T-cell (primary cell): Measurements from ENCODE around the gene DLG4. TPM values are rescaled to one million over a fixed set of nuclear protein-coding genes. Genes with fewer than 3 reads are reported as not detected.

ENCODE experiments used
- ATAC-seq, 4 experiments: fragments of 200-7000 bp in 3 of 4; fragments of 150-1000 bp in 1 of 4; cut with Tn5 transposase; replicated peaks in 1 of 4; 1 replicate in 3 of 4; 2 replicates in 1 of 4; pipeline ENCODE4 v1.10.0; 2021; ENCODE audit warnings: moderate library complexity in 3 of 4, mild to moderate bottlenecking in 2 of 4, moderate number of reproducible peaks in 1 of 4
- CTCF ChIA-PET, 2 donors: fragments of 300-600 bp; sonication (Branson Sonifier 250); formaldehyde crosslinking; loops; one replicate each; lab custom pipeline; 2022; ENCODE audit warnings: antibody characterized with exemption in 2 of 2; lab: Charles Lee
- POLR2A ChIA-PET, 2 donors: fragments of 300-600 bp; sonication (Branson Sonifier 250); formaldehyde crosslinking; loops; one replicate each; lab custom pipeline; 2022; ENCODE audit warnings: antibody characterized with exemption in 2 of 2; lab: Charles Lee
- DNase-seq, 35 experiments: peaks; one replicate each; pipeline versions ENCODE4 v3.0.0 to v3.0.0-alpha.2; 2013 to 2023
- H3K27ac ChIP-seq: one replicate; pipeline ENCODE4 v1.5.1; 2013; ENCODE audit warnings: low read length
- H3K27me3 ChIP-seq, 2 experiments: replicated peaks in 1 of 2; 1 replicate in 1 of 2; 2 replicates in 1 of 2; pipeline versions ENCODE4 v1.6.1 to v1.7.0; 2013; ENCODE audit warnings: low read length in 1 of 2, mixed read lengths in 1 of 2; ENCODE audit not compliant: control insufficient read depth in 2 of 2, insufficient read depth in 2 of 2; ENCODE audit errors: extremely low read depth in 1 of 2
- H3K36me3 ChIP-seq, 2 donors: 1 replicate in 1 of 2; 2 replicates in 1 of 2; pipeline versions ENCODE4 v1.6.1 to v1.7.0; 2013; ENCODE audit warnings: low read length in 1 of 2; ENCODE audit not compliant: control insufficient read depth in 2 of 2, insufficient read depth in 1 of 2; ENCODE audit errors: extremely low read depth in 1 of 2
- H3K4me1 ChIP-seq, 2 experiments: 1 replicate in 1 of 2; 2 replicates in 1 of 2; pipeline versions ENCODE4 v1.6.1 to v1.7.0; 2013; ENCODE audit warnings: low read length in 2 of 2, mixed read lengths in 1 of 2; ENCODE audit not compliant: insufficient read depth in 2 of 2, control insufficient read depth in 1 of 2; ENCODE audit errors: extremely low read depth in 1 of 2
- H3K4me3 ChIP-seq, 2 donors: 1 replicate in 1 of 2; 2 replicates in 1 of 2; pipeline versions ENCODE4 v1.5.1 to v1.7.0; 2013; ENCODE audit warnings: mild to moderate bottlenecking in 2 of 2, low read length in 1 of 2, moderate library complexity in 1 of 2; ENCODE audit not compliant: control insufficient read depth in 1 of 2; ENCODE audit errors: extremely low read depth in 1 of 2
- H3K9me3 ChIP-seq: 2 replicates; pipeline ENCODE4 v1.7.0; 2013
- H3K27ac Mint-ChIP-seq, 2 donors: one replicate each; pipeline ENCODE4 v1.8.0; 2020 to 2021; ENCODE audit warnings: mild to moderate bottlenecking in 2 of 2, mixed read lengths in 2 of 2
- H3K27me3 Mint-ChIP-seq, 2 donors: one replicate each; pipeline ENCODE4 v1.8.0; 2021 to 2022; ENCODE audit warnings: mixed read lengths in 2 of 2
- H3K36me3 Mint-ChIP-seq: one replicate; pipeline ENCODE4 v1.8.0; 2021; ENCODE audit warnings: mixed read lengths
- H3K4me1 Mint-ChIP-seq, 3 donors: one replicate each; pipeline ENCODE4 v1.8.0; 2020 to 2022; ENCODE audit warnings: mixed read lengths in 3 of 3, mild to moderate bottlenecking in 1 of 3
- H3K4me3 Mint-ChIP-seq, 3 donors: one replicate each; pipeline ENCODE4 v1.8.0; 2020 to 2022; ENCODE audit warnings: mild to moderate bottlenecking in 3 of 3, mixed read lengths in 3 of 3, moderate library complexity in 3 of 3
- H3K9me3 Mint-ChIP-seq, 3 donors: one replicate each; pipeline ENCODE4 v1.8.0; 2020 to 2022; ENCODE audit warnings: mixed read lengths in 3 of 3
- WGBS: methylation state at CpG from one replicate; pipeline ENCODE4 v1.1.5; 2013; ENCODE audit warnings: missing lambda C conversion rate; ENCODE audit not compliant: insufficient coverage; 5-methylcytosine and 5-hydroxymethylcytosine counted together
- total RNA-seq, 35 experiments: library from RNA in 6 of 35; stranded (reverse) in 6 of 35; fragments of 120-200 nt in 1 of 35; gene quantifications; one replicate each; pipeline versions ENCODE4 v1.2.1 to v1.2.4 and lab custom pipeline; 2013 to 2026

Gene DLG4
- total RNA-seq, 5 donors from 2014 or later (not counting 1 experiment from before 2014, with no cell fraction given) = 8.1 to 13.6 (median 9.3) TPM

- H3K27me3 ChIP-seq = no peaks in the 10 kb centered on the region
- peaks cover 40 to 72% of the 10 kb centered on the region in 2 experiments for H3K4me1 ChIP-seq
- H3K4me3 Mint-ChIP-seq = peak overlapping the region; percentile 89 to 91 (median 90)
- no peaks in the 10 kb centered on the region for H3K27me3 Mint-ChIP-seq
- no peaks in the 10 kb centered on the region for H3K9me3 Mint-ChIP-seq
- ChIA-PET POLR2A (interaction anchor here in 1 of 2 donors (0.6 kb wide), 1 partner anchor 96 kb away, joined by 3 read pairs; no protein-coding TSS in a partner anchor), CTCF (interaction anchor here (0.6 to 1.5 kb wide), 3 partner anchors 20 to 86 kb away, joined by 3 to 11 read pairs (median 3); partner anchors contain the start of genes GABARAP (in 1 of the 2) and PHF23 (in 1 of the 2))
- H3K9me3 ChIP-seq = no peaks in the 10 kb centered on the region
- no peak for DNase-seq
- H3K36me3 Mint-ChIP-seq = peaks cover 4% of the 10 kb centered on the region
- peak overlapping the region; percentile 80 for H3K27ac ChIP-seq
- H3K36me3 ChIP-seq = peaks cover 7 to 27% of the 10 kb centered on the region in 2 donors
- no peak for ATAC-seq
- peak overlapping the region; percentile 98 to 99 for H3K27ac Mint-ChIP-seq
- peaks cover 65 to 70% (median 66%) of the 10 kb centered on the region in 3 donors for H3K4me1 Mint-ChIP-seq
- H3K4me3 ChIP-seq = no peak overlapping the region
- 78% methylated on average over 6 of the region's 6 CpGs for WGBS
Observed at GRCh38 chr17:7218758-7219157, 878 bp downstream of the DLG4 start.

GRCh38 chr17:7218166-7218565 is 1.5 kb downstream of the DLG4 start:
- Mint-ChIP-seq H3K27me3 (no peaks in the 10 kb centered on the region), H3K9me3 (no peaks in the 10 kb centered on the region), H3K36me3 (no peaks in the 10 kb centered on the region), H3K27ac (peak overlapping the region; percentile 76 to 99), H3K4me3 (peak overlapping the region; percentile 9 to 91 (median 70)), H3K4me1 (peaks cover 70 to 76% (median 72%) of the 10 kb centered on the region in 3 donors)
- no peak for ATAC-seq
- no peak overlapping the region for H3K27ac ChIP-seq
- H3K27me3 ChIP-seq = no peaks in the 10 kb centered on the region
- WGBS = 74% methylated on average over 4 of the region's 6 CpGs
- ChIA-PET POLR2A (interaction anchor here in 1 of 2 donors (0.6 kb wide), 1 partner anchor 206 kb away, joined by 3 read pairs; no protein-coding TSS in a partner anchor), CTCF (no interaction called here)
- no peaks in the 10 kb centered on the region for H3K9me3 ChIP-seq
- no peak for DNase-seq
- peaks cover 40 to 78% of the 10 kb centered on the region in 2 experiments for H3K4me1 ChIP-seq
- H3K36me3 ChIP-seq = peaks cover 2 to 21% of the 10 kb centered on the region in 2 donors
- peak overlapping the region; percentile 0 to 55 for H3K4me3 ChIP-seq

- no peaks in the 10 kb centered on the region for H3K9me3 ChIP-seq
- DNase-seq = peak in 1 of 35 experiments; percentile 18
- no peaks in the 10 kb centered on the region for H3K36me3 Mint-ChIP-seq
- ChIA-PET POLR2A (interaction anchor here in 1 of 2 donors (0.6 kb wide), 2 partner anchors 205 to 253 kb away, joined by 3 to 4 read pairs; no protein-coding TSS in a partner anchor), CTCF (no interaction called here)
- peaks cover 71 to 77% (median 74%) of the 10 kb centered on the region in 3 donors for H3K4me1 Mint-ChIP-seq
- 10% methylated on average over 15 of the region's 32 CpGs for WGBS
- no peaks in the 10 kb centered on the region for H3K27me3 ChIP-seq
- H3K4me3 Mint-ChIP-seq = peak overlapping the region; percentile 54 to 92 (median 70)
- peak overlapping the region; percentile 46 for H3K27ac ChIP-seq
- H3K4me3 ChIP-seq = peak overlapping the region; percentile 0 to 55
- peak overlapping the region; percentile 76 to 99 for H3K27ac Mint-ChIP-seq
- H3K4me1 ChIP-seq = peaks cover 40 to 80% of the 10 kb centered on the region in 2 experiments
- H3K27me3 Mint-ChIP-seq = no peaks in the 10 kb centered on the region
- H3K36me3 ChIP-seq = peaks cover 0 to 13% of the 10 kb centered on the region in 2 donors
- ATAC-seq = no peak
- H3K9me3 Mint-ChIP-seq = no peaks in the 10 kb centered on the region
Observed at GRCh38 chr17:7217113-7217987, 2.3 kb downstream of the DLG4 start.

- H3K9me3 Mint-ChIP-seq = no peaks in the 10 kb centered on the region
- ChIA-PET CTCF (interaction anchor here in 1 of 2 donors (0.6 kb wide), 1 partner anchor 12 kb away, joined by 9 read pairs; no protein-coding TSS in a partner anchor), POLR2A (no interaction called here)
- 61% methylated on average over 7 of the region's 7 CpGs for WGBS
- ATAC-seq (no peak), DNase-seq (no peak)
- H3K27ac ChIP-seq = peak overlapping the region; percentile 46
- peaks cover 40 to 77% of the 10 kb centered on the region in 2 experiments for H3K4me1 ChIP-seq
- peak overlapping the region; percentile 71 to 88 for H3K27ac Mint-ChIP-seq
- peak overlapping the region; percentile 6 to 92 (median 37) for H3K4me3 Mint-ChIP-seq
- H3K36me3 Mint-ChIP-seq = no peaks in the 10 kb centered on the region
- H3K36me3 ChIP-seq = peaks cover 0 to 6% of the 10 kb centered on the region in 2 donors
- peaks cover 74 to 80% (median 80%) of the 10 kb centered on the region in 3 donors for H3K4me1 Mint-ChIP-seq
- H3K27me3 ChIP-seq = no peaks in the 10 kb centered on the region
- H3K9me3 ChIP-seq = no peaks in the 10 kb centered on the region
- peak overlapping the region in 1 of 2 donors; percentile 29 for H3K4me3 ChIP-seq
- H3K27me3 Mint-ChIP-seq = peaks cover 0 to 5% of the 10 kb centered on the region in 2 donors
Observed at GRCh38 chr17:7216242-7217112, 3.2 kb downstream of the DLG4 start.

GRCh38 chr17:7215652-7216180 is 3.9 kb downstream of the DLG4 start:
- Mint-ChIP-seq H3K9me3 (no peaks in the 10 kb centered on the region), H3K27me3 (peaks cover 0 to 5% of the 10 kb centered on the region in 2 donors), H3K36me3 (no peaks in the 10 kb centered on the region), H3K4me3 (peak overlapping the region; percentile 31 to 92 (median 37)), H3K4me1 (peaks cover 67 to 76% (median 73%) of the 10 kb centered on the region in 3 donors), H3K27ac (peak overlapping the region; percentile 88 to 99)
- Histone ChIP-seq H3K27ac (peak overlapping the region; percentile 96), H3K36me3 (no peaks in the 10 kb centered on the region), H3K9me3 (no peaks in the 10 kb centered on the region), H3K27me3 (no peaks in the 10 kb centered on the region), H3K4me1 (peaks cover 39 to 71% of the 10 kb centered on the region in 2 experiments), H3K4me3 (peak overlapping the region in 1 of 2 donors; percentile 69)
- no peak for ATAC-seq
- peak in 1 of 35 experiments; percentile 30 for DNase-seq
- WGBS = 57% methylated on average over 3 of the region's 10 CpGs
- ChIA-PET POLR2A (interaction anchor here in 1 of 2 donors (0.7 kb wide), 1 partner anchor 27 kb away, joined by 3 read pairs; the partner anchor contains the start of gene GABARAP), CTCF (no interaction called here)
